ENCODE results near the gene TMEM41B. TPM values are rescaled to one million over a fixed set of nuclear protein-coding genes. Genes with fewer than 3 reads are reported as not detected.

Gene TMEM41B
- polyA plus RNA-seq, 1 donor (not counting 4 experiments of a cell fraction or from before 2014, with no cell fraction given), result 69.3 TPM

DNA sequence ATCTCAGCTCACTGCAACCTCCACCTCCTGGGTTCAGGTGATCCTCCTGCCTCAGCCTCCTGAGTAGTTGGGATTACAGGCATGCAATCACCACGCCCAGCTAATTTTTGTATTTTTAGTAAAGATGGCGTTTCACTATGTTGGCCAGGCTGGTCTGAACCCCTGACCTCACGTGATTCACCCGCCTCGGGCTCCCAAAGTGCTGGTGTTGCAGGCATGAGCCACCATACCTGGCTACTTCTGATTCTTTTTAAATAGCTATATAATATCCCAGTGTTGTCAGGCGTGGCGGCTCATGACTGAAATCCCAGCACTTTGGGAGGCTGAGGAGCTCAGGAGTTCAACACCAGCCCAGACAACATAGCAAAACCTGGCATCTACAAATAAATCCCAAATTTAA, 20.7 kb downstream of the TMEM41B start:
- no peak for FAIRE-seq
- H3K79me2 ChIP-seq (ENCODE audit: control insufficient read depth, insufficient read depth, low read length), result peaks cover 20% of the 10 kb centered on the region
- no peak for DNase-seq (ENCODE audit: low read depth, low spot score)
- H3K27ac ChIP-seq (ENCODE audit: control insufficient read depth, insufficient read depth, low read length), result no peak overlapping the region
- H2AFZ ChIP-seq (ENCODE audit: control insufficient read depth, low read length), result no peak overlapping the region
- no peaks in the 10 kb centered on the region for H3K27me3 ChIP-seq (ENCODE audit: control insufficient read depth, extremely low read depth, insufficient read depth, low read length)
- peaks cover 7 to 11% of the 10 kb centered on the region in 2 experiments for H3K36me3 ChIP-seq (ENCODE audit: control insufficient read depth in 2 of 2, extremely low read depth in 1 of 2, insufficient read depth in 2 of 2, low read length in 2 of 2)
- TF ChIP-seq, protein P1, sequence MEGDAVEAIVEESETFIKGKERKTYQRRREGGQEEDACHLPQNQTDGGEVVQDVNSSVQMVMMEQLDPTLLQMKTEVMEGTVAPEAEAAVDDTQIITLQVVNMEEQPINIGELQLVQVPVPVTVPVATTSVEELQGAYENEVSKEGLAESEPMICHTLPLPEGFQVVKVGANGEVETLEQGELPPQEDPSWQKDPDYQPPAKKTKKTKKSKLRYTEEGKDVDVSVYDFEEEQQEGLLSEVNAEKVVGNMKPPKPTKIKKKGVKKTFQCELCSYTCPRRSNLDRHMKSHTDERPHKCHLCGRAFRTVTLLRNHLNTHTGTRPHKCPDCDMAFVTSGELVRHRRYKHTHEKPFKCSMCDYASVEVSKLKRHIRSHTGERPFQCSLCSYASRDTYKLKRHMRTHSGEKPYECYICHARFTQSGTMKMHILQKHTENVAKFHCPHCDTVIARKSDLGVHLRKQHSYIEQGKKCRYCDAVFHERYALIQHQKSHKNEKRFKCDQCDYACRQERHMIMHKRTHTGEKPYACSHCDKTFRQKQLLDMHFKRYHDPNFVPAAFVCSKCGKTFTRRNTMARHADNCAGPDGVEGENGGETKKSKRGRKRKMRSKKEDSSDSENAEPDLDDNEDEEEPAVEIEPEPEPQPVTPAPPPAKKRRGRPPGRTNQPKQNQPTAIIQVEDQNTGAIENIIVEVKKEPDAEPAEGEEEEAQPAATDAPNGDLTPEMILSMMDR (optimal IDR thresholded peaks at IDR 0.05 in 1 of 3, IDR thresholded peaks at IDR 0.05 in 1 of 3, conservative IDR thresholded peaks at IDR 0.05 in 1 of 3; ENCODE audit: extremely low read depth in 1 of 3, insufficient read depth in 2 of 3, low read length in 3 of 3), result no peak
- no peak for TF ChIP-seq EZH2 (IDR thresholded peaks at IDR 0.05; ENCODE audit: low read length)
- H3K9ac ChIP-seq (ENCODE audit: control insufficient read depth, extremely low read depth, insufficient read depth, low read length), result no peak overlapping the region
- no peaks in the 10 kb centered on the region for H3K9me1 ChIP-seq (ENCODE audit: control insufficient read depth, extremely low read depth, insufficient read depth, low read length)
- no peaks in the 10 kb centered on the region for H3K4me1 ChIP-seq (ENCODE audit: control insufficient read depth, extremely low read depth, insufficient read depth, low read length)
- no peaks in the 10 kb centered on the region for H3K9me3 ChIP-seq (ENCODE audit: control insufficient read depth, low read depth, low read length)
- H3K4me3 ChIP-seq (ENCODE audit: control insufficient read depth in 2 of 3, extremely low read depth in 1 of 3, insufficient read depth in 2 of 3, low read depth in 1 of 3, low read length in 3 of 3), result no peak overlapping the region
- H4K20me1 ChIP-seq (ENCODE audit: control insufficient read depth, extremely low read depth, insufficient read depth, low read length), result no peaks in the 10 kb centered on the region
- dilution Hi-C loops (cut with MboI; ENCODE audit: extremely low pct_ligation_motif_present, low sequenced_read_pairs), result no loop called here
- H3K4me2 ChIP-seq (ENCODE audit: control insufficient read depth, extremely low read depth, insufficient read depth, low read depth, low read length), result no peak overlapping the region

DNA sequence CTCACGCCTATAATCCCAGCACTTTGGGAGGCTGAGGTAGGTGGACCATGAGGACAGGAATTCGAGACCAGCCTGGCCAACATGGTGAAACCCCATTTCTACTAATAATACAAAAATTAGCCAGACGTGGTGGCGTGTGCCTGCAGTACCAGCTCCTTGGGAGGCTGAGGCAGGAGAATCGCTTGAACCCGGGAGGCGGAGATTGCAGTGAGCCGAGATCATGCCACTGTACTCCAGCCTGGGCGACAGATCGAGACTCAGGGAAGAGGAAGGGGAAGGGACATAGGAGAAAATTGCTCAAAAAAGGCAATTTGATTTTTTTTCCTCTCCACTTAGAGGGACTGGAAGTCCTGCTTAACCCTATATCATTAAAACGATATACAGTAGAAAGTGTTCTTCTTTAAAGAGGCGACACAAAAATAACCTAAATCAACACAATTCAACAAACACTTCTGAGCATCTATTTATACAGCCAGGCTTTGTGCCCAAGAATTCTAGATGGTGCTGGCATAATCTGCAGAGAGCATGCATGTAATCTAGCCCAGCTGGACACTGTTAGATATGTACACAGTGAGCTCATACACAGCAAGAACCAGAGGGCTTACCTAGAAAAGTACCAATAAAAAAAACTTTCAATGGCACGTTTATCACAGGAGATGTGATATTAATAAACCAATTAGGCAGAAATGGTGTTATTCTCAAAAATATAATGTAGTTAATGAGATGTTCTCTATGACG, 28.4 kb downstream of the TMEM41B start:
- Histone ChIP-seq H3K9me1 (ENCODE audit: control insufficient read depth, extremely low read depth, insufficient read depth, low read length) (no peaks in the 10 kb centered on the region), H3K9me3 (ENCODE audit: control insufficient read depth, low read depth, low read length) (no peaks in the 10 kb centered on the region), H3K9ac (ENCODE audit: control insufficient read depth, extremely low read depth, insufficient read depth, low read length) (no peak overlapping the region), H4K20me1 (ENCODE audit: control insufficient read depth, extremely low read depth, insufficient read depth, low read length) (no peaks in the 10 kb centered on the region), H3K4me2 (ENCODE audit: control insufficient read depth, extremely low read depth, insufficient read depth, low read depth, low read length) (no peak overlapping the region), H2AFZ (ENCODE audit: control insufficient read depth, low read length) (no peak overlapping the region), H3K36me3 (ENCODE audit: control insufficient read depth in 2 of 2, extremely low read depth in 1 of 2, insufficient read depth in 2 of 2, low read length in 2 of 2) (peaks cover 6 to 11% of the 10 kb centered on the region in 2 experiments), H3K27me3 (ENCODE audit: control insufficient read depth, extremely low read depth, insufficient read depth, low read length) (no peaks in the 10 kb centered on the region), H3K79me2 (ENCODE audit: control insufficient read depth, insufficient read depth, low read length) (no peaks in the 10 kb centered on the region), H3K4me3 (ENCODE audit: control insufficient read depth in 2 of 3, extremely low read depth in 1 of 3, insufficient read depth in 2 of 3, low read depth in 1 of 3, low read length in 3 of 3) (no peak overlapping the region), H3K27ac (ENCODE audit: control insufficient read depth, insufficient read depth, low read length) (no peak overlapping the region), H3K4me1 (ENCODE audit: control insufficient read depth, extremely low read depth, insufficient read depth, low read length) (no peaks in the 10 kb centered on the region)
- DNase-seq (ENCODE audit: low read depth, low spot score), result no peak
- dilution Hi-C loops (cut with MboI; ENCODE audit: extremely low pct_ligation_motif_present, low sequenced_read_pairs), result no loop called here
- no peak for FAIRE-seq
- TF ChIP-seq, protein P1 (optimal IDR thresholded peaks at IDR 0.05 in 1 of 3, IDR thresholded peaks at IDR 0.05 in 1 of 3, conservative IDR thresholded peaks at IDR 0.05 in 1 of 3; ENCODE audit: extremely low read depth in 1 of 3, insufficient read depth in 2 of 3, low read length in 3 of 3), result no peak
- TF ChIP-seq EZH2 (IDR thresholded peaks at IDR 0.05; ENCODE audit: low read length), result no peak

Data from keratinocyte (primary cell).